Stimulated activated naive CD4-positive, alpha-beta T cell (primary cell): ENCODE data around the gene AP4S1.
"Not testable (repeated sequence)": the region's sequence is repeated elsewhere in the genome, so short reads cannot be mapped to it uniquely, and the experiment has no call there.

Experiments
- DNase-seq, 6 experiments: peaks; one replicate each; lab custom pipeline; 2025; lab: John Stamatoyannopoulos, UW

The AP4S1 gene

DNA sequence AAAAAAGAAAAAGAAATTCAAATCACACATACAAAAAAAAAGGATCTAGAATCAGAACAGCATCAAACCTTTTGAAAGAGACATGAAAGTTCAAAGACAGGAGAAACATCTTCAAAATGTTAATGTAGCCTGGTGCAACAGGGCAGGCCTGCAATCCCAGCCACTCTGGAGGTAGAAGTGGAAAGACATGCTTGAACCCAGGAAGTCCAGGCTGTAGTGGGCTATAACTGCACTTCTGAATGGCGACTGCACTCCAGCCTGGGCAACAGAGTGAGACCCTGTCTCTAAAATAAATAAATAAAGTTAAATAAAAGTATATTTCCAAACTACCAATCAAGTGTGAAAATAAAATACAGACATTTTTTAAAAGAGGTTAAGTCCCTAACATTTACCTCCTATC lies 18.7 kb upstream of the AP4S1 start:
- DNase-seq = no peak

DNA sequence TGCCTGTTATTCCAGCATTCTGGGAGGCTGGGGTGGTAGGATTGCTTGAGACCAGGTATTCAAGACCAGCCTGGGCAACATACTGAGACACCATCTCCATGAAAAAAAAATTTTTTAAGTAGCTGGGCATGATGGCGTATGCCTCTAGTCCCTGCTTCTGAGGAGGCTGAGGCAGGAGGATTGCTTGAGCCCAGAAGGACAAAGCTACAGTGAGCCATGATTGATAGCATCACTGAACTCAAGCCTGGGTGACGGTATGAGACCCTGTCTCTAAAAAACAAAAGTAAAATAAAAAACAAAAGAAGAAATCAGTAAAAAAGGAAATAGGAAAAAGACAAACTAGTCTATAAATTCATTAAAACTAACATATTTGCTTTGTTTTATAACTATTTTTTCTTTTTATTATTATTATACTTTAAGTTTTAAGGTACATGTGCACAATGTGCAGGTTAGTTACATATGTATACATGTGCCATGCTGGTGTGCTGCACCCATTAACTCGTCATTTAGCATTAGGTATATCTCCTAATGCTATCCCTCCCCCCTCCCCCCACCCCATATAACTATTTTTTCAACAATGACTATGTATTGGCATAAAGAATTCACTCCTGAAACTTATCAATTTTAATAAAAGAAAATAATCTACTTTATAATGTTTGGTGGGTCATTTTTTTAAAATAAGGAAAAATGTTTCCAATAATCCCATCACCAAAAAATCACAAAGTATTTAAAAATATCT lies 15.4 kb upstream of the AP4S1 start:
- DNase-seq = no peak

DNA sequence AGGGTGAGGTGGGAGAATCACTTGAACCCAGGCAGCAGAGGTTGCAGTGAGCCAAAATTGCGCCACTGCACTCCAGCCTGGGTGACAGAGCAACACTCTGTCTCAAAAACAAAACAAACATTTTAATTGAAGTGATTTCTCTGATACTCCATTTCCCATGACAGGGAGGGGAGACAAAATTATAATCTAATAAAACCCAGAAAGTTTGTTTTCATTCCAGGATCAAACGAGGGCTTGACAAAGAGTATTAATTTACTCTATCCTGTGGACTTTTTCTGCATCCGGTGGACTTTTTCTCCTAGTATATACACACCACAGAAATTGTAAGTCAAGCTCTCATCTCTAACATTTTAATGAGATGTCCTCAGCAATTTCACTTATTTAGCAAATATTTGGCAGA lies 14.5 kb upstream of the AP4S1 start:
- DNase-seq = no peak

- DNase-seq = no peak
Measured at GRCh38 chr14:31013841-31014240, 11.6 kb upstream of the AP4S1 start.

GRCh38 chr14:31018057-31018645 lies 7.3 kb upstream of the AP4S1 start:
- no peak for DNase-seq

DNA sequence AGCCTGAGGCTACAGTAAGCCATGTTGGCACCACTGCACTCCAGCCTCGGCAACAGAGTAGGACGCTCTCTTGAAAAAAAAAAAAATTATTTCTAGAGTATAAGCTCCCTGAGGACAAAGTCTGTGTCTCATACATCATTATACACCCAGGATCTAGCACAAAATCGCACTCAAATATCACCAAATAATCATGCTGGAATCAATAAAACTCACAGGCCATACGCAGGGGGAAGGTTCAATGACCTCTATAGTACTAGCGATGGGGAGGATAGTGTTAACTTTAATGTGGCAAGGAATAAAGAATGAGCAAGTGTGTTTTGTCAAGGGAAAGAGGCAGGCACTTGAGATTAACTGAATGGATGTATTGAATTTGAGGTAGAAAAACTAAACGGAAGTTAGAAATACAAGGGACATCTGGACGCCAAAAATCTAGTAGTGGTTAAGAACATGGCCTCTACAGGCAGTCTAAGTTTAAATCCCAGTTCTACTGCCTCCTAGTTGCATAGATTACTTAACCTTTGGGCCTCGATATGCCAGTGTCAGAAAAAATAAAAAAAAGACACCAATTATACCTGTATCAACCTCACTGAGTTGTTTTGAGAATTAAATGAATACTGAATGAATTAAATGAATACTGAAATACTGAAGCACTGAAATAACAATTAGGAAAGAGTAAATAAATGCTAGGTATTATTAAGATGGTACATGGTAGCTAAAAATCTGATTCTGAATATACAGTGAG lies 4.4 kb upstream of the AP4S1 start:
- DNase-seq = no peak

GRCh38 chr14:31021576-31021949 lies 3.9 kb upstream of the AP4S1 start:
- DNase-seq = no peak

GRCh38 chr14:31022386-31022785 lies 3.1 kb upstream of the AP4S1 start:
- DNase-seq = no peak

DNA sequence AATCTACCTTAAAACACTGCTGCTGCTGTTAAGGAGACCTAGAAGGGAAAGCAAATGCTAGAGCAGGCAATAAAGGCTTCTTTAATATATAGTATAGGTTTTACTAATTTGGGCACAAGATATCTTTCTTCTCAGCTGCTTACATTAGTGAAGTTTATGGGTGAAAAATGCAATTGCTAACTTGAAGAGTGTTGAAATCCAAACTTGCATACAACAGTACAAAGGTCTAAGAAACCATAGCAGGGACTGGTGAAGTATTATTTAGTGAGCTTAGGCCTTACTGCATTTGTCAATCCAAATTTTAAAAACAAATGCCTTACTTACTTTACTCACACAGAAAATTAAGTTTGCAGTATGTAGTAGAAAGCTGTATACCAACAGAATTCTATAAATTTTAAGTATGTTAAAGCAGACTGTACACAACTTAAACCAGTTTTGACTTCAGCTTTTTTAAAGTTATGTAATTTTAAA lies 1.4 kb upstream of the AP4S1 start:
- DNase-seq = no peak

- DNase-seq = no peak
Measured at GRCh38 chr14:31024577-31025366, 677 bp upstream of the AP4S1 start.

- peak in 1 of 6 experiments; percentile 73 for DNase-seq
Measured at GRCh38 chr14:31026077-31026449, 614 bp downstream of the AP4S1 start, which contains the start of gene STRN3. Gene STRN3 (minus strand): TSS chr14:31026379. CDS start chr14:31026185, 194 bp downstream.

DNA sequence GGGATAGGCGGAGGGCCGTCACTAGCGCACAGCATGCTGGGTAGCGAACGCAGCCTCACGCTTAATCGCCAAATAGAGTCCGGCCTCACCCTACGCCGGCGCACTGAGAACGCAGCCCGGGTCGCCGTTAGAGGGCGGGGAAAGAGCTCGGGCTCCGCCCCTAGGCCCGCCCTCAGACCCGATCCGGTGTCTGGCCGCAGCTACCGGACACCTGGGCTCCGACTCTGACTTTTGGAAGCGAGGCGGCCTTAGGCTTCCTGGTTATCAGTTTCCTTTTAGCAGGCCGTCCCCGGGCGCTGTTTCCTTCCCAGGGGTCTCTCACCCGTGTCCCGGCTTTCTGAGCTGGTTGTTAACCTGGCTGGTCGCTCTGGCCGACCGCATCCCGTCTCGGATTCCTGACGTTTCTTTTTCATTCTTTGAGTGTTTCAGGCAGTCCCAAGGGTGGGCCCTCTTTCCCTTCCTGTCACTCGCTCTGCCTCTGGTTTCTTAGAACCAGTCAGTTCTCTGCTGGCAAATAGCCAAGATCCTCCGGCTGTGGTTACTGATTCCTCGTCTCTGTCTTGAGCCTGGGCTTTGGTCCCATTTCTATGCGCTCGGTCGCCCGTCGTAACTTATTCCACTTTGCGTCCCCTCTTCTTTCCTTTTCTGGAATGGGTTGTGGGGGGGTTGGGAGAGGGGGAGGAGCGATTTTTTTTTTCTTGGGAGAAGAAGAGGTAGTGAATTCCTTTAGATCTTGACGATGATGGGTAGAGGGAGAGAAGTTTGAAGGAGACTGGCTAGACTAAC lies 1.2 kb downstream of the AP4S1 start:
- peak; percentile 74 to 88 (median 82) for DNase-seq

DNA sequence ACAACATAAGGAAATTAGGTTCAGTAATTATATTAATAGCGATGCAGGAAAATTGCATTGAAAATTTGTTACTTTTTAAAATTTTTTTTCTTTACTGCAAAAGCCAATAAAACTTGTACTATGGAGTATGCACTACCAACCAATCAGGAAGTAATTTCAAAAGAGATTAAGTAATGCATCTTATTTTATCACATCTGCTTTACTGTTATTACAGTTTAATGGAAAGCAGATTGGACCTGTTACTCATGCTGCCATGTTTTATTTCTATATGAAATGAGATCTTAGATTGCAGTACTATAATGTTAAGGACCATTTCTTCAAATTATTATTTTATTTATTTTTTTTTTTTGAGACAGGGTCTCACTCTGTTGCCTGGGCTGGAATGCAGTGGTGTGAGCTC lies 2.4 kb downstream of the AP4S1 start:
- no peak for DNase-seq

DNA sequence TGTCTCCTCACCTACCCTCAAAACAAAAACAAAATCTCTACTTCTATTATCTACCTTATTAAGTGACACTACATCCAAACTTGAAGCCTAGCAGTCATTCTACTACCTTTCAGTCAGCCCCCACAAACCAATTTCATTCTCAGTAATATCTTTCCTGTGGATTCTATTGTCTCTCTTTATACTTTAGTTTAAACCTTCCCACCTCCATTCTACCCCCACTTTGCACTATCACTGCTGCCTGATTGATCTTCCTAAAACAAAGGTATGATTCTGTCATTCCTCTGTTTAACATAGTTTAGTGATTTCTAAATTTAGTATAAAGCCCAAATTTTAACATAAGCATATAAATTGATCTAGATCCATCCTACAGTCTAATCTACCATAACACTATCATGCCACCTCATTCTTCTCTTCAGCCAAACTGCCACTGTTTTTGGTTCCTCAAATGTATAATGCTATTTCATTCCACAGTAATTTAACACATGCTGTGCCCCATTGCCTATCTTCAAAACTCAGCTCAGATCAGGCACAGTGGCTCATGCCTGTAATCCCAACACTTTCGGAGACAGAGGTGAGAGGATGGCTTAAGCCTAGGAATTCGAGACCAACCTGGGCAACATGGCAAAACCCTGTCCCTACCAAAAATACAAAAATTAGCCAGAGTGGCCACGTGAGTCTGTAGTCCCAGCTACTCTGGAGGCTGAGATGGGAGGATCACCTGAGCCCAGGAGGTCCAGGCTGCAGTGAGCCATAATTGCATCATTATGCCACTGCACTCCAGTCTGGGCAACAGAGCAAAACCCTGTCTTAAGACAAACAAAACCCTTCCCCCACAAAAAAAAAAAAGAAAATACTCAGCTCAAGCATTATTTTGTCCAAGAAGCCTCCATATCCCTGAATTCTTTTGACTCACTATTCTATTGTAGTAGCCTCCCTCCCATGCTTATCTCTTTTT lies 3.8 kb downstream of the AP4S1 start:
- no peak for DNase-seq

DNA sequence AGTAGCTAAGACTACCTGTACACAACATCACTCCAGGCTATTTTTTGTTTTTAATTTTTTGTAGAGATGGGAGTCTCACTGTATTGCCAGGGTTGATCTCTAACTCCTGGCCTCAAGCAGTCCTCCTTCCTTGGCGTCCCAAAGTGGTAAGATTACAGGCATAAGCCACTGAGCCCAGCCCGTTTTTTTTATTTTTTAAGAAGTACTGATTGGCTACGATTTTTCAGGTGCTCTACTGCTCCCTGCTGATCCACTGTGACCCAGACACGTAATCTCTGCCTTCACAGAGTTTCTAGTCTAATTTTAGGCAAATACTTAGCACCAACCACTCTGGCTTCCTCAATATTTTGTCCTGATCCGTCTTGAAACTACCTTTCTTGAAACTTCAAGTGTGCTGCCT lies 5.0 kb downstream of the AP4S1 start:
- no peak for DNase-seq

DNA sequence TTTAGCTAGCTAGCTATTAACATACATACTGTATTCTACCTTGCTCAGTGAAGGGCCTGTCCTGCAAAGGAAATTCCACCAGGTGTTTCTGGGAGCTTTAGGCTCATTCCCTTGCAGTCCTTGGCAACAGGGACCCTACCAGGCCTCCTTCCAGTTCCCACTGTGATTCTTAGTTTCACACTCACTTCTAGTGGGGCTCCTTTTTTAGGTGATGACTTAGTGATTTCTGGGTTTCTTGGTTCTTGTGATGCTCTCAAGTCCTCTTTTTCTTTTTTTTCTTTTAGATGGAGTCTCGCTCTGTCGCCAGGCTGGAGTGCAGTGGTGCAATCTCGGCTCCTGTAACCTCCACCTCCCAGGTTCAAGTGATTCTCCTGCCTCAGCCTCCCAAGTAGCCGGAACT lies 11.1 kb downstream of the AP4S1 start:
- no peak for DNase-seq

DNA sequence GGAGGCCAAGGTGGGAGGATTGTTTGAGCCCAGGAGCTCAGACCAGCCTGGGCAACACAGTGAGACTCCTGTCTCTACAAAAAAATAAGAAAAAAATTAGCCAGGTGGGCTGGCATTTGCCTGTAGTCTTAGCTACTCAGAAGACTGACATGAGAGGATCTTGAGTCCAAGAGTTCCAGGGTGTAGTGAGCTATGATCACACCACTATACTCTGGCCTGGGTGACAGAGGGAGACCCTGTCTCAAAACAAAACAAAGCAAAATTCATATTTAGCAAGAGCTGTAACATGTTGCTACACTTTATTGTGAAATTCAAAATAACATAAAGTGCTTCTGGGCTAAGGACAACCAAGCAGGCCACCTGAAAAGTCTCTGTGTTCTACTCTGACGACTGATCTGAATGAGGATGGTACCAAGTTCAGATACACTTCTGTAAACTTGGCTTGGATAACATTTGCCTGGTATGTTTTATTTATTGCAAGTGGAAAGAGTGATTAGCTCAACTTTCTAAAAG lies 12.3 kb downstream of the AP4S1 start:
- no peak for DNase-seq

DNA sequence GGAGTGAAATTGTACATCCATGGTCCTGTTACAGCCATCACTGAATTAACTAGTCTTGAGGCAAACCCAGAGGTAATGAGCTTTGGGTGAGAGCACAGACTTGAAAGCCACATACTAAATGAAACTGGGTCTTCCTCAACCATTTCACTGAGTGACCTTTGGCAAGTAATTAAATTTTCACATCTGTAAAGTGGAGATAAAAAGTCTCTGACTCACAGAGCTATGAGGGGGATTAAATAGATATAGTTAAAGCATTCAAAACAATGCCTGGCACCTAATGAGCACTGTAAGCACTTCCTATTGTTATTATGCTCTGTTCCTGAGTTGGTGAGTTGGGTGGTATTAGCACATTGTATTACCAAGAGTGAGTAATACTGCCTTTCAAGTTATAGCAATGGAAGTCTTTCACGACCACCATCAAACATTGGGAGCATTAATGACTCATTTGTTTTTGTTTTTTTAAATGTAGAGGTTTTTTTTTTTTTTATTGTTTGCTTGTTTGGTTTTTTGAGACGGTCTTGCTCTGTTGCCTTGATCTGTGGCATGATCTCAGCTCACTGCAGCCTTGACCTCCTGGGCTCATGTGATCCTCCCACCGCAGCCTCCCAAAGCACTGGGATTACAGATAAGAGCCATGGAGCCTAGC lies 13.2 kb downstream of the AP4S1 start:
- DNase-seq = no peak

GRCh38 chr14:31042300-31042699 lies 16.9 kb downstream of the AP4S1 start:
- no peak for DNase-seq

- DNase-seq = not testable (repeated sequence)
Measured at GRCh38 chr14:31042893-31043292, 17.4 kb downstream of the AP4S1 start.
